Neutrophil (primary cell): Measurements from ENCODE around the gene TRIM44.
"Not testable (repeated sequence)": the region's sequence is repeated elsewhere in the genome, so short reads cannot be mapped to it uniquely, and the experiment has no call there.

Experiments
- H3K27ac ChIP-seq: fragments of 200-600 bp; sonication (generic); 2 replicates; pipeline ENCODE4 v1.5.1; 2016; ENCODE audit warnings: mild to moderate bottlenecking, moderate library complexity
- H3K27me3 ChIP-seq: fragments of 200-600 bp; sonication (generic); 2 replicates; pipeline ENCODE4 v1.6.0; 2016; ENCODE audit warnings: mild to moderate bottlenecking
- H3K36me3 ChIP-seq: fragments of 200-600 bp; sonication (generic); 2 replicates; pipeline ENCODE4 v1.5.1; 2017
- H3K4me1 ChIP-seq, 2 experiments: fragments of 200-600 bp in 1 of 2; sonication (generic) in 1 of 2; 1 replicate in 1 of 2; 2 replicates in 1 of 2; pipeline versions ENCODE4 v1.5.1 to v1.6.1; 2013 to 2016; ENCODE audit warnings: low read depth in 1 of 2, low read length in 1 of 2, mild to moderate bottlenecking in 1 of 2, moderate library complexity in 1 of 2; ENCODE audit not compliant: control insufficient read depth in 1 of 2, insufficient read depth in 1 of 2
- H3K4me3 ChIP-seq, 2 experiments: fragments of 200-600 bp in 1 of 2; sonication (generic) in 1 of 2; 1 replicate in 1 of 2; 2 replicates in 1 of 2; pipeline ENCODE4 v1.5.1; 2013 to 2016; ENCODE audit warnings: low read depth in 1 of 2, low read length in 1 of 2, mild to moderate bottlenecking in 1 of 2, moderate library complexity in 1 of 2
- H3K9me3 ChIP-seq: fragments of 200-600 bp; sonication (generic); 2 replicates; pipeline ENCODE4 v1.5.1; 2016
- TF ChIP-seq, protein P1 (sequence below): fragments of 200-600 bp; sonication (generic); IDR thresholded peaks from 2 replicates; pipeline ENCODE4 v1.5.1; 2016; ENCODE audit warnings: antibody characterized with exemption

The TRIM44 gene

DNA sequence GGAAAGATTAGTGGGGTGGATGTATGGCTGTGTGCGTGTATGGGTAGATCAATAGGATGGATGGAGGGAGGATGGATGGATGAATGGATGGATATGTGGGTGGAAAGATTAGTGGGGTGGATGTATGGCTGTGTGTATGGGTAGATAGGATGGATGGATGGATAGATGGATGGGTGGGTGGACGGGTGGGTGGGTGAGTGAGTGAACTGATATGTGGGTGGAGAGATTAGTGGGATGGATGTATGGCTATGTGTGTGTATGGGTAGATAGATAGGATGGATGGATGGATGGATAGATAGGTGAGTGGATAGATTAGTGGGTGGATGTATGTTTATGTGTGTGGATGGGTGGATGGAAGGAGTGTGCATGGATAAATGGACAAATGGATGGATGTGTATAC is 193.7 kb downstream of the TRIM44 start:
- H3K4me1 ChIP-seq: peaks cover 11 to 14% of the 10 kb centered on the region in 2 experiments
- TF ChIP-seq, protein P1, sequence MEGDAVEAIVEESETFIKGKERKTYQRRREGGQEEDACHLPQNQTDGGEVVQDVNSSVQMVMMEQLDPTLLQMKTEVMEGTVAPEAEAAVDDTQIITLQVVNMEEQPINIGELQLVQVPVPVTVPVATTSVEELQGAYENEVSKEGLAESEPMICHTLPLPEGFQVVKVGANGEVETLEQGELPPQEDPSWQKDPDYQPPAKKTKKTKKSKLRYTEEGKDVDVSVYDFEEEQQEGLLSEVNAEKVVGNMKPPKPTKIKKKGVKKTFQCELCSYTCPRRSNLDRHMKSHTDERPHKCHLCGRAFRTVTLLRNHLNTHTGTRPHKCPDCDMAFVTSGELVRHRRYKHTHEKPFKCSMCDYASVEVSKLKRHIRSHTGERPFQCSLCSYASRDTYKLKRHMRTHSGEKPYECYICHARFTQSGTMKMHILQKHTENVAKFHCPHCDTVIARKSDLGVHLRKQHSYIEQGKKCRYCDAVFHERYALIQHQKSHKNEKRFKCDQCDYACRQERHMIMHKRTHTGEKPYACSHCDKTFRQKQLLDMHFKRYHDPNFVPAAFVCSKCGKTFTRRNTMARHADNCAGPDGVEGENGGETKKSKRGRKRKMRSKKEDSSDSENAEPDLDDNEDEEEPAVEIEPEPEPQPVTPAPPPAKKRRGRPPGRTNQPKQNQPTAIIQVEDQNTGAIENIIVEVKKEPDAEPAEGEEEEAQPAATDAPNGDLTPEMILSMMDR: no peak
- H3K4me3 ChIP-seq: no peak overlapping the region
- H3K27me3 ChIP-seq: no peaks in the 10 kb centered on the region
- no peaks in the 10 kb centered on the region for H3K36me3 ChIP-seq
- H3K9me3 ChIP-seq: no peaks in the 10 kb centered on the region
- H3K27ac ChIP-seq: no peak overlapping the region

DNA sequence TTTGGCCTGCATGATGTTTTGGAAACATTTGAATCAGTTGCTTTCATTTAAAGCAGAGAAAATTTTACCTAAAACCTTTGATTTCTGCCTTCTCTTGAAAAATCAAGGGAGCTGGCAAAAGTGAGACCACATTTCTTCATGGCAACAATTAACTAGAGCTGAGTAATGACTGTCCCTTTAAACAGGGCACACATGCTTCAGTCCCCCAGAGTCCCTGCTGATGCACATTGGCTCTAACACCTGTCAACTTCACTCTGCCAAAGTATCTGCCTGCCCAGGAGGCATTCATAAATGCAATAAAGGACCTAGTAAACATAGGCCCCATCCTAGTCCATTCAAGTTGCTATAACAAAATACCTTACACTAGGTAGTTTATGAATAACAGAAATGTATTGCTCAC is 194.2 kb downstream of the TRIM44 start:
- Histone ChIP-seq H3K4me3 (no peak overlapping the region), H3K27ac (no peak overlapping the region), H3K36me3 (no peaks in the 10 kb centered on the region), H3K27me3 (no peaks in the 10 kb centered on the region), H3K4me1 (peaks cover 11% of the 10 kb centered on the region in 2 experiments), H3K9me3 (no peaks in the 10 kb centered on the region)
- TF ChIP-seq, protein P1: no peak

DNA sequence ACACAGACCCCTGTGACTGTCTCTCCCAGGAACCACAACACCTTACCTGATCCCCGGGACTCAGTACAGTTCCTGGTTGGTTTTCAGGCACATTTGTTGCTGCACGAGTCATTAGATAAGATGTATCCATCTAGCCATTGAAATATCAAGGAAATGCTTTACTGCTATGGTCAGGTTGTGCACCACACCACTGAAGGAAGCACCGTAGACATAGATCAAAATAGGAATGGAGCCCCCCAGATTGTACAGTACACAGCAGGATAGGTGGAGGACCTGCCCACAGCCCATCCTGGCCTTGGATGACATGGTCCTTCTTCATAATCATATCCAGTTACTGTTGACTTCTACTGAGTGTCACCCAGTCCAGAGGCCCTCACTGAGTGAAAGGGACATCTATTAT is 195.3 kb downstream of the TRIM44 start:
- H3K36me3 ChIP-seq: no peaks in the 10 kb centered on the region
- no peaks in the 10 kb centered on the region for H3K4me1 ChIP-seq
- H3K4me3 ChIP-seq: no peak overlapping the region
- TF ChIP-seq, protein P1: no peak
- H3K9me3 ChIP-seq: no peaks in the 10 kb centered on the region
- H3K27me3 ChIP-seq: no peaks in the 10 kb centered on the region
- no peak overlapping the region for H3K27ac ChIP-seq

DNA sequence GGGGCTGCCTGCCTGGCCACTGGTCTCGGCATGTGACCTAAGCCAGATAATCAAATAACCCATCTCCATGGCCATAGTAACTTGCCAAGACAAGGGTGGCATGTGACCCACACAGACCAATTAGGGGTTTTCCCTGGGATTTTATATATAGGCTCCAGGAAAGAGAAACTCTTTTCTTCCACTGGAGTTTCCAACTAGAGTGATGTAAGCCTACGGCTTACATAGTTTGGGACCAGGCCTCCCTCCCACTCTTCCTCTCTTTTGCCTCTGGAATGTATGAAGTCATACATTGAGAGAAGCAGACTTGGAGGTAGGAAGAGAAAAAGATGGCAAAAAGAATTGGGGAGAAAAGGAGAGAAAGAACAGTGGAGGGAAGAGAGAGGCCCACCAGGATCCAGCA is 196.7 kb downstream of the TRIM44 start:
- Histone ChIP-seq H3K27ac (no peak overlapping the region), H3K27me3 (no peaks in the 10 kb centered on the region), H3K36me3 (no peaks in the 10 kb centered on the region), H3K9me3 (no peaks in the 10 kb centered on the region), H3K4me3 (no peak overlapping the region), H3K4me1 (no peaks in the 10 kb centered on the region)
- TF ChIP-seq, protein P1: no peak

DNA sequence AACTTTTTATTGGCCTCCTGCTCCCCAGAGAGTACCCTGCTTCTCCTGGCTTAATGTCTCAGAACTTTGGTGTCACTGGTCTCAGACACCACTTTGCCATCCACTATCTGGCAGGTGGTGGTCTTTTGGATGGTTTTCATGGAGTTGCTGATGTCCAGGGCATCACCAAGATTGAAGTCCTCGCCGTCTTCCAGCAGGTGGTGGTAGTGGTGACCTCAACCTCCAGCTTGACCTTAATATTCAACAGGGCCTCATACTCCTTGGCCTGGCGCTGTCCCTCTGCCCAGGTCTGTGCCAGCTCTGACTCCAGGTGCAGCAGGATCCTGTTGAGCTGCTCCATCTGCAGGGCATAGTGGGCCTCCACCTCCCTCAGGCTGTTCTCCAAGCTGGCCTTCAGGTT is 197.6 kb downstream of the TRIM44 start:
- H3K27ac ChIP-seq, H3K4me1 ChIP-seq, H3K36me3 ChIP-seq, H3K9me3 ChIP-seq, H3K4me3 ChIP-seq, H3K27me3 ChIP-seq: not testable (repeated sequence)

DNA sequence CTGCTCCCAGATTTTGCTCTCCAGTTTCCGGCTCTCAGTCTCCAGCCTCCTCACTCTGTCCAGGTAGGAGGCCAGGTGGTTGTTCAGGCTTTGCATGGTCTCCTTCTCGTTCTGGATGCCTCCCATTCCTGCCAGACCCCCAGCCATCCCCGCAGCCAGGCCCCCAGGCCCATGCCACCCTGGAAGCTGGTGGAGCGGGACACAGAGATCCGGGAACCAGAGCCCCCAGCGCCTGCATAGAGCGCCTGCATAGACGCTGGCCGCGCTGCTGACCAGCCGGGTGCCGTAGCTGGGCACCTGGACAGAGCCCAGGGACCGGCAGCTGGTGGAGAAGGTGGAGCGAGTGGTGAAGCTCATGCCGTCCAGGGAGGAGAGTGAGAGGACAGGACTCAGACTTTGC is 198.6 kb downstream of the TRIM44 start:
- TF ChIP-seq, protein P1: no peak
- H3K4me1 ChIP-seq: no peaks in the 10 kb centered on the region

More for the DNA sequence above, 198.6 kb downstream of the TRIM44 start:
- no peak overlapping the region for H3K27ac ChIP-seq
- no peak overlapping the region for H3K4me3 ChIP-seq
- H3K9me3 ChIP-seq: no peaks in the 10 kb centered on the region
- no peaks in the 10 kb centered on the region for H3K36me3 ChIP-seq
- H3K27me3 ChIP-seq: no peaks in the 10 kb centered on the region
